ENCODE results near the gene TMEM132D. TPM values are rescaled to one million over a fixed set of nuclear protein-coding genes. Genes with fewer than 3 reads are reported as not detected.
"Not testable (repeated sequence)": the region's sequence is repeated elsewhere in the genome, so short reads cannot be mapped to it uniquely, and the experiment has no call there.

Gene TMEM132D
- total RNA-seq, 1 experiment from 2014 or later, result 1.4 TPM

DNA sequence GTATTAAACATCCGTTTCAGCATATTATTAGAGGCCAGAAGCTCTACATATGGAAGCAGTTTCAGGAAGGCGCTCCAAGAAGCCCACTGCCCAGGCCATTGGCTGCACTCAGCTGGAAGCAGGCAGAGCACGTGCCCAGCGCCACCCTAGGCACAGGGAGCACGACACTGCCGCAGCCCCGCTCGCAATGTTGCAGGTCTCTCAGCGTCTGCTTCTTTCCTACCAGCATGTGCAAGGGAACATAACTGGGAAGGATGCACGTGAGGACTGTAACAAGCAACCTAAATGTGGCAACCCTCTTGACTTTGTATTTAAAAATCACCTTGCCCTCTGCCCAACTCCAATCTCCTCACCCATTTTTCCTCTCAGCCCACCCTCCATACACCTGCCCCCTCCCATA is 3.5 kb downstream of the TMEM132D start:
- H3K9me3 Mint-ChIP-seq, result peaks cover 47% of the 10 kb centered on the region
- TF ChIP-seq EMX1 (CRISPR knock-in tag; IDR thresholded peaks at IDR 0.05) (no peak), NFYB (CRISPR knock-in tag; conservative IDR thresholded peaks at IDR 0.05; ENCODE audit: low read depth) (no peak), ZNF317 (CRISPR knock-in tag; IDR thresholded peaks at IDR 0.05; ENCODE audit: borderline replicate concordance, low read depth) (no peak), ZNF671 (CRISPR knock-in tag; IDR thresholded peaks at IDR 0.05) (no peak), RELA (CRISPR knock-in tag; IDR thresholded peaks at IDR 0.05; ENCODE audit: borderline replicate concordance) (no peak), OVOL2 (CRISPR knock-in tag; IDR thresholded peaks at IDR 0.05; ENCODE audit: borderline replicate concordance) (no peak)
- TF ChIP-seq, protein P1, sequence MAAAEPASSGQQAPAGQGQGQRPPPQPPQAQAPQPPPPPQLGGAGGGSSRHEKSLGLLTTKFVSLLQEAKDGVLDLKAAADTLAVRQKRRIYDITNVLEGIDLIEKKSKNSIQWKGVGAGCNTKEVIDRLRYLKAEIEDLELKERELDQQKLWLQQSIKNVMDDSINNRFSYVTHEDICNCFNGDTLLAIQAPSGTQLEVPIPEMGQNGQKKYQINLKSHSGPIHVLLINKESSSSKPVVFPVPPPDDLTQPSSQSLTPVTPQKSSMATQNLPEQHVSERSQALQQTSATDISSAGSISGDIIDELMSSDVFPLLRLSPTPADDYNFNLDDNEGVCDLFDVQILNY (CRISPR knock-in tag; IDR thresholded peaks at IDR 0.05), result no peak
- TF ChIP-seq, protein P2, sequence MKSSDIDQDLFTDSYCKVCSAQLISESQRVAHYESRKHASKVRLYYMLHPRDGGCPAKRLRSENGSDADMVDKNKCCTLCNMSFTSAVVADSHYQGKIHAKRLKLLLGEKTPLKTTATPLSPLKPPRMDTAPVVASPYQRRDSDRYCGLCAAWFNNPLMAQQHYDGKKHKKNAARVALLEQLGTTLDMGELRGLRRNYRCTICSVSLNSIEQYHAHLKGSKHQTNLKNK (CRISPR knock-in tag; IDR thresholded peaks at IDR 0.05), result no peak
- no peak overlapping the region for H3K27ac Mint-ChIP-seq
- POLR2A ChIA-PET, result no interaction called here
- DNase-seq (ENCODE audit: low spot score) (no peak), ATAC-seq (no peak)
- H3K27me3 Mint-ChIP-seq (ENCODE audit: low read depth), result peaks cover 44% of the 10 kb centered on the region
- peaks cover 48% of the 10 kb centered on the region for H3K36me3 Mint-ChIP-seq
- no peak overlapping the region for H3K4me3 Mint-ChIP-seq
- H3K4me1 Mint-ChIP-seq, result no peaks in the 10 kb centered on the region
- CTCF ChIA-PET, result no interaction called here

DNA sequence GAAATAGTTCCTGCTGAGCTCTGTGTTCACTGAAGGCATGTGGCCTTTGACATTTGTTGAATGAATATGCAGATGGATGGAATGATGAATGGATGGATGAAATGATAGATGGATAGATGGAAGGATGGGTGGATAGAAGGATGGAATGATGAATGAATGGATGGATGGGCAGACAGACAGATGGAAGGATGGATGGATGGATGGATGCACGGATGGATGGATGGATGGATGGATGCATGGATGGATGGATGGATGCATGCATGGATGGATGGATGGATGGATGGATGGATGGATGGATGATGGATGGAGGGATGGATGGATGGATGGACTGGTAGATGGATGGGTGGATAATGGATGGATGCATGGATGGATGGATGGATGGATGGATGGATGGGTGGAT is 4.8 kb downstream of the TMEM132D start:
- H3K27me3 Mint-ChIP-seq (ENCODE audit: low read depth), result peaks cover 33% of the 10 kb centered on the region
- CTCF ChIA-PET; H3K27ac Mint-ChIP-seq; ATAC-seq; H3K4me3 Mint-ChIP-seq; H3K4me1 Mint-ChIP-seq; POLR2A ChIA-PET; DNase-seq (ENCODE audit: low spot score): not testable (repeated sequence)
- peaks cover 50% of the 10 kb centered on the region for H3K9me3 Mint-ChIP-seq
- peaks cover 51% of the 10 kb centered on the region for H3K36me3 Mint-ChIP-seq

DNA sequence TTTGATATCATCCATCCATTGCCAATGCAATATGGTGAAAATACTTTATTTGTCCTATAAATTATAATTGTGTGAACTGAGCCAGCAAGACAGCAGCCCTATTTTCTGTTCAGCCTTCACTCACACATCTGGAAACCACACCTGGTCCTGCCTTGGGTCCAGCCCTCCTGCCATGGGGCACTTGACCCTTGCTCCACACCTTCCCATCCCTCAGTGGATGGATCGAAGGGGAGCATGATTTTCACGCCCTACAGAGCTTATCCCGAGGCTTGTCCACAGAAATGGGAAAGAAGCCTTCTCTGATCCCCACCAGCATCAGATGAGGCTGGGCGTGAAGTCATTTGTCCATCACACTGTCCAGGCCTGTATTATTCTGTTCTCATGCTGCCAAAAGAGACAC is 10.1 kb downstream of the TMEM132D start:
- Mint-ChIP-seq H3K36me3 (peaks cover 61% of the 10 kb centered on the region), H3K9me3 (peaks cover 73% of the 10 kb centered on the region), H3K4me1 (no peaks in the 10 kb centered on the region), H3K27me3 (ENCODE audit: low read depth) (peaks cover 4% of the 10 kb centered on the region; the same call in 1 of the 2 replicates), H3K27ac (no peak overlapping the region), H3K4me3 (no peak overlapping the region)
- ATAC-seq, result no peak
- ChIA-PET POLR2A (no interaction called here), CTCF (no interaction called here)
- no peak for DNase-seq (ENCODE audit: low spot score)
- TF ChIP-seq GRHL2 (CRISPR knock-in tag; IDR thresholded peaks at IDR 0.05; ENCODE audit: insufficient replicate concordance, severe bottlenecking) (no peak), ZNF416 (CRISPR knock-in tag; IDR thresholded peaks at IDR 0.05) (no peak), CREM (CRISPR knock-in tag; IDR thresholded peaks at IDR 0.05) (no peak), NR2C2 (CRISPR knock-in tag; IDR thresholded peaks at IDR 0.05) (no peak), ZNF423 (CRISPR knock-in tag; IDR thresholded peaks at IDR 0.05) (no peak), ELF4 (CRISPR knock-in tag; IDR thresholded peaks at IDR 0.05; ENCODE audit: low read depth) (no peak), ZNF317 (CRISPR knock-in tag; IDR thresholded peaks at IDR 0.05; ENCODE audit: borderline replicate concordance, low read depth) (no peak), ZNF121 (CRISPR knock-in tag; IDR thresholded peaks at IDR 0.05) (no peak), TEAD4 (CRISPR knock-in tag; IDR thresholded peaks at IDR 0.05) (no peak), CTCF (IDR thresholded peaks at IDR 0.05) (no peak), E2F1 (CRISPR knock-in tag; IDR thresholded peaks at IDR 0.05) (no peak), GABPB1 (CRISPR knock-in tag; IDR thresholded peaks at IDR 0.05) (no peak)
- TF ChIP-seq, protein P3, sequence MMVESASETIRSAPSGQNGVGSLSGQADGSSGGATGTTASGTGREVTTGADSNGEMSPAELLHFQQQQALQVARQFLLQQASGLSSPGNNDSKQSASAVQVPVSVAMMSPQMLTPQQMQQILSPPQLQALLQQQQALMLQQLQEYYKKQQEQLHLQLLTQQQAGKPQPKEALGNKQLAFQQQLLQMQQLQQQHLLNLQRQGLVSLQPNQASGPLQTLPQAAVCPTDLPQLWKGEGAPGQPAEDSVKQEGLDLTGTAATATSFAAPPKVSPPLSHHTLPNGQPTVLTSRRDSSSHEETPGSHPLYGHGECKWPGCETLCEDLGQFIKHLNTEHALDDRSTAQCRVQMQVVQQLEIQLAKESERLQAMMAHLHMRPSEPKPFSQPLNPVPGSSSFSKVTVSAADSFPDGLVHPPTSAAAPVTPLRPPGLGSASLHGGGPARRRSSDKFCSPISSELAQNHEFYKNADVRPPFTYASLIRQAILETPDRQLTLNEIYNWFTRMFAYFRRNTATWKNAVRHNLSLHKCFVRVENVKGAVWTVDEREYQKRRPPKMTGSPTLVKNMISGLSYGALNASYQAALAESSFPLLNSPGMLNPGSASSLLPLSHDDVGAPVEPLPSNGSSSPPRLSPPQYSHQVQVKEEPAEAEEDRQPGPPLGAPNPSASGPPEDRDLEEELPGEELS (CRISPR knock-in tag; IDR thresholded peaks at IDR 0.05), result no peak
- TF ChIP-seq, protein P4, sequence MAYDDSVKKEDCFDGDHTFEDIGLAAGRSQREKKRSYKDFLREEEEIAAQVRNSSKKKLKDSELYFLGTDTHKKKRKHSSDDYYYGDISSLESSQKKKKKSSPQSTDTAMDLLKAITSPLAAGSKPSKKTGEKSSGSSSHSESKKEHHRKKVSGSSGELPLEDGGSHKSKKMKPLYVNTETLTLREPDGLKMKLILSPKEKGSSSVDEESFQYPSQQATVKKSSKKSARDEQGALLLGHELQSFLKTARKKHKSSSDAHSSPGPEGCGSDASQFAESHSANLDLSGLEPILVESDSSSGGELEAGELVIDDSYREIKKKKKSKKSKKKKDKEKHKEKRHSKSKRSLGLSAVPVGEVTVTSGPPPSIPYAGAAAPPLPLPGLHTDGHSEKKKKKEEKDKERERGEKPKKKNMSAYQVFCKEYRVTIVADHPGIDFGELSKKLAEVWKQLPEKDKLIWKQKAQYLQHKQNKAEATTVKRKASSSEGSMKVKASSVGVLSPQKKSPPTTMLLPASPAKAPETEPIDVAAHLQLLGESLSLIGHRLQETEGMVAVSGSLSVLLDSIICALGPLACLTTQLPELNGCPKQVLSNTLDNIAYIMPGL (CRISPR knock-in tag; IDR thresholded peaks at IDR 0.05), result no peak
- TF ChIP-seq, protein P5, sequence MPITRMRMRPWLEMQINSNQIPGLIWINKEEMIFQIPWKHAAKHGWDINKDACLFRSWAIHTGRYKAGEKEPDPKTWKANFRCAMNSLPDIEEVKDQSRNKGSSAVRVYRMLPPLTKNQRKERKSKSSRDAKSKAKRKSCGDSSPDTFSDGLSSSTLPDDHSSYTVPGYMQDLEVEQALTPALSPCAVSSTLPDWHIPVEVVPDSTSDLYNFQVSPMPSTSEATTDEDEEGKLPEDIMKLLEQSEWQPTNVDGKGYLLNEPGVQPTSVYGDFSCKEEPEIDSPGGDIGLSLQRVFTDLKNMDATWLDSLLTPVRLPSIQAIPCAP (CRISPR knock-in tag; IDR thresholded peaks at IDR 0.05), result no peak

Data from WTC11 (cell line).